Myometrial cell (primary cell): Measurements from ENCODE around the gene UBE4A. TPM values are rescaled to one million over a fixed set of nuclear protein-coding genes. Genes with fewer than 3 reads are reported as not detected.

Source experiments
- total RNA-seq: library from RNA; depleted of rRNA; stranded (reverse); fragments of >200 nt; gene quantifications from 2 replicates; pipeline ENCODE4 v1.2.3, GENCODE V29; 2015

UBE4A gene
- total RNA-seq, result 41.2 and 50.5 TPM in 2 replicates

GRCh38 chr11:118359295-118359958, at the start of gene UBE4A:
Gene UBE4A (plus strand): TSS chr11:118359600. CDS start chr11:118365081, 5,481 bp downstream.

GRCh38 chr11:118342503-118343161, 16.8 kb upstream of the UBE4A start, which contains the start of gene CD3D:
Gene CD3D (minus strand): TSS chr11:118342705. CDS start chr11:118342607, 98 bp downstream.

GRCh38 chr11:118343981-118344515, 15.4 kb upstream of the UBE4A start, which contains the start of gene CD3G:
Gene CD3G (plus strand): TSS chr11:118344344. CDS start chr11:118344424, 80 bp downstream.

GRCh38 chr11:118401151-118401879, 41.9 kb downstream of the UBE4A start, which contains the start of gene ATP5MG:
Gene ATP5MG (plus strand): TSS chr11:118401606. CDS start chr11:118401666, 60 bp downstream.

GRCh38 chr11:118435893-118436624, 76.7 kb downstream of the UBE4A start, which contains the start of gene KMT2A:
Gene KMT2A (plus strand): TSS chr11:118436492. CDS start chr11:118436513, 21 bp downstream.

Other genes with a start within 250 kb of the UBE4A start
- not detected in 2 replicates for gene SCN4B, start 206.8 kb upstream of the UBE4A start, total RNA-seq
- gene SCN2B, start 183.0 kb upstream of the UBE4A start, total RNA-seq, result not detected in 2 replicates
- gene JAML, start 134.6 kb upstream of the UBE4A start, total RNA-seq, result not detected in 2 replicates
- gene MPZL3, start 107.2 kb upstream of the UBE4A start, total RNA-seq, result under 0.01 and 0.53 TPM in 2 replicates
- not detected in 2 replicates for gene MPZL2, start 95.3 kb upstream of the UBE4A start, total RNA-seq
- not detected in 2 replicates for gene CD3E, start 54.9 kb upstream of the UBE4A start, total RNA-seq
- not detected in 2 replicates for gene CD3D, start 16.9 kb upstream of the UBE4A start, total RNA-seq
- gene CD3G, start 15.3 kb upstream of the UBE4A start, total RNA-seq, result not detected in 2 replicates
- gene ATP5MG, start 42.0 kb downstream of the UBE4A start, total RNA-seq, result 56.0 and 56.5 TPM in 2 replicates
- 9.8 and 29.6 TPM in 2 replicates for gene KMT2A, start 76.9 kb downstream of the UBE4A start, total RNA-seq
- gene TTC36, start 167.9 kb downstream of the UBE4A start, total RNA-seq, result not detected in 2 replicates
- 10.7 and 14.9 TPM in 2 replicates for gene TMEM25, start 171.6 kb downstream of the UBE4A start, total RNA-seq
- gene IFT46, start 206.3 kb downstream of the UBE4A start, total RNA-seq, result 29.6 and 40.1 TPM in 2 replicates
- 171 and 191 TPM in 2 replicates for gene ARCN1, start 212.8 kb downstream of the UBE4A start, total RNA-seq
- gene PHLDB1, start 248.0 kb downstream of the UBE4A start, total RNA-seq, result 56.5 and 61.9 TPM in 2 replicates